ENCODE results near the gene BACE2.
"Not testable (repeated sequence)": the region's sequence is repeated elsewhere in the genome, so short reads cannot be mapped to it uniquely, and the experiment has no call there.

BACE2 gene

GRCh38 chr21:41313285-41314164 is 145.6 kb downstream of the BACE2 start:
- H3K4me3 ChIP-seq (ENCODE audit: low read depth, low read length); H3K9me3 ChIP-seq (ENCODE audit: control insufficient read depth, insufficient read depth, low read length); H3K9ac ChIP-seq (ENCODE audit: low read depth, low read length); H3K4me1 ChIP-seq (ENCODE audit: control insufficient read depth, insufficient read depth, low read length); H3K36me3 ChIP-seq (ENCODE audit: control insufficient read depth, insufficient read depth, low read length); H3K27ac ChIP-seq (ENCODE audit: low read depth, low read length): not testable (repeated sequence)
- peaks cover 29% of the 10 kb centered on the region for H3K27me3 ChIP-seq (ENCODE audit: control insufficient read depth, insufficient read depth, low read length)

GRCh38 chr21:41315726-41316125 is 147.8 kb downstream of the BACE2 start:
- Histone ChIP-seq H3K9ac (ENCODE audit: low read depth, low read length) (no peak overlapping the region), H3K27me3 (ENCODE audit: control insufficient read depth, insufficient read depth, low read length) (peaks cover 29% of the 10 kb centered on the region), H3K4me1 (ENCODE audit: control insufficient read depth, insufficient read depth, low read length) (peaks cover 4% of the 10 kb centered on the region; the same call in 1 of the 2 replicates), H3K9me3 (ENCODE audit: control insufficient read depth, insufficient read depth, low read length) (no peaks in the 10 kb centered on the region), H3K4me3 (ENCODE audit: low read depth, low read length) (no peak overlapping the region), H3K27ac (ENCODE audit: low read depth, low read length) (no peak overlapping the region), H3K36me3 (ENCODE audit: control insufficient read depth, insufficient read depth, low read length) (no peaks in the 10 kb centered on the region)

GRCh38 chr21:41316200-41317062 is 148.5 kb downstream of the BACE2 start, which contains the start of gene FAM3B:
TSS of gene FAM3B (plus strand) at chr21:41316801. CDS start at chr21:41316880, 79 bp downstream.
- H3K36me3 ChIP-seq (ENCODE audit: control insufficient read depth, insufficient read depth, low read length) = no peaks in the 10 kb centered on the region
- H3K27ac ChIP-seq (ENCODE audit: low read depth, low read length) = no peak within 1 kb of the TSS
- peak within 1 kb of the TSS; percentile 80 for H3K4me3 ChIP-seq (ENCODE audit: low read depth, low read length)
- peaks cover 4% of the 10 kb centered on the region; the same call in 1 of the 2 replicates for H3K4me1 ChIP-seq (ENCODE audit: control insufficient read depth, insufficient read depth, low read length)
- H3K9me3 ChIP-seq (ENCODE audit: control insufficient read depth, insufficient read depth, low read length) = no peaks in the 10 kb centered on the region
- H3K9ac ChIP-seq (ENCODE audit: low read depth, low read length) = peak within 1 kb of the TSS; percentile 42
- H3K27me3 ChIP-seq (ENCODE audit: control insufficient read depth, insufficient read depth, low read length) = peaks cover 29% of the 10 kb centered on the region

- H3K27ac ChIP-seq (ENCODE audit: low read depth, low read length) = no peak overlapping the region
- H3K4me1 ChIP-seq (ENCODE audit: control insufficient read depth, insufficient read depth, low read length) = peaks cover 4% of the 10 kb centered on the region; the same call in 1 of the 2 replicates
- no peaks in the 10 kb centered on the region for H3K9me3 ChIP-seq (ENCODE audit: control insufficient read depth, insufficient read depth, low read length)
- no peaks in the 10 kb centered on the region for H3K36me3 ChIP-seq (ENCODE audit: control insufficient read depth, insufficient read depth, low read length)
- peak overlapping the region; percentile 42 for H3K9ac ChIP-seq (ENCODE audit: low read depth, low read length)
- peak overlapping the region; percentile 80 for H3K4me3 ChIP-seq (ENCODE audit: low read depth, low read length)
- H3K27me3 ChIP-seq (ENCODE audit: control insufficient read depth, insufficient read depth, low read length) = peaks cover 29% of the 10 kb centered on the region
Observed at GRCh38 chr21:41317063-41317392, 149.1 kb downstream of the BACE2 start.

- Histone ChIP-seq H3K9ac (ENCODE audit: low read depth, low read length) (no peak overlapping the region), H3K4me1 (ENCODE audit: control insufficient read depth, insufficient read depth, low read length) (peaks cover 9% of the 10 kb centered on the region; the same call in 1 of the 2 replicates), H3K4me3 (ENCODE audit: low read depth, low read length) (peak overlapping the region; percentile 80), H3K36me3 (ENCODE audit: control insufficient read depth, insufficient read depth, low read length) (no peaks in the 10 kb centered on the region), H3K27me3 (ENCODE audit: control insufficient read depth, insufficient read depth, low read length) (peaks cover 29% of the 10 kb centered on the region), H3K9me3 (ENCODE audit: control insufficient read depth, insufficient read depth, low read length) (no peaks in the 10 kb centered on the region), H3K27ac (ENCODE audit: low read depth, low read length) (no peak overlapping the region)
Observed at GRCh38 chr21:41317458-41317857, 149.5 kb downstream of the BACE2 start.

- Histone ChIP-seq H3K4me1 (ENCODE audit: control insufficient read depth, insufficient read depth, low read length) (peaks cover 9% of the 10 kb centered on the region; the same call in 1 of the 2 replicates), H3K27ac (ENCODE audit: low read depth, low read length) (no peak overlapping the region), H3K36me3 (ENCODE audit: control insufficient read depth, insufficient read depth, low read length) (no peaks in the 10 kb centered on the region), H3K9me3 (ENCODE audit: control insufficient read depth, insufficient read depth, low read length) (no peaks in the 10 kb centered on the region), H3K4me3 (ENCODE audit: low read depth, low read length) (no peak overlapping the region), H3K27me3 (ENCODE audit: control insufficient read depth, insufficient read depth, low read length) (peaks cover 29% of the 10 kb centered on the region), H3K9ac (ENCODE audit: low read depth, low read length) (no peak overlapping the region)
Observed at GRCh38 chr21:41318218-41318617, 150.3 kb downstream of the BACE2 start.

GRCh38 chr21:41319273-41319672 is 151.3 kb downstream of the BACE2 start:
- Histone ChIP-seq H3K36me3 (ENCODE audit: control insufficient read depth, insufficient read depth, low read length) (no peaks in the 10 kb centered on the region), H3K27me3 (ENCODE audit: control insufficient read depth, insufficient read depth, low read length) (peaks cover 29% of the 10 kb centered on the region), H3K9me3 (ENCODE audit: control insufficient read depth, insufficient read depth, low read length) (no peaks in the 10 kb centered on the region), H3K4me3 (ENCODE audit: low read depth, low read length) (no peak overlapping the region), H3K27ac (ENCODE audit: low read depth, low read length) (no peak overlapping the region), H3K4me1 (ENCODE audit: control insufficient read depth, insufficient read depth, low read length) (peaks cover 9% of the 10 kb centered on the region; the same call in 1 of the 2 replicates), H3K9ac (ENCODE audit: low read depth, low read length) (no peak overlapping the region)

GRCh38 chr21:41321211-41321907 is 153.4 kb downstream of the BACE2 start:
- Histone ChIP-seq H3K36me3 (ENCODE audit: control insufficient read depth, insufficient read depth, low read length) (no peaks in the 10 kb centered on the region), H3K4me1 (ENCODE audit: control insufficient read depth, insufficient read depth, low read length) (peaks cover 9% of the 10 kb centered on the region; the same call in 1 of the 2 replicates), H3K9ac (ENCODE audit: low read depth, low read length) (no peak overlapping the region), H3K9me3 (ENCODE audit: control insufficient read depth, insufficient read depth, low read length) (no peaks in the 10 kb centered on the region), H3K27ac (ENCODE audit: low read depth, low read length) (no peak overlapping the region), H3K27me3 (ENCODE audit: control insufficient read depth, insufficient read depth, low read length) (peaks cover 13% of the 10 kb centered on the region), H3K4me3 (ENCODE audit: low read depth, low read length) (no peak overlapping the region)

GRCh38 chr21:41321908-41322495 is 154.0 kb downstream of the BACE2 start:
- H3K27ac ChIP-seq (ENCODE audit: low read depth, low read length) = no peak overlapping the region
- H3K9me3 ChIP-seq (ENCODE audit: control insufficient read depth, insufficient read depth, low read length) = no peaks in the 10 kb centered on the region
- H3K4me1 ChIP-seq (ENCODE audit: control insufficient read depth, insufficient read depth, low read length) = peaks cover 9% of the 10 kb centered on the region; the same call in 1 of the 2 replicates
- H3K36me3 ChIP-seq (ENCODE audit: control insufficient read depth, insufficient read depth, low read length) = no peaks in the 10 kb centered on the region
- H3K9ac ChIP-seq (ENCODE audit: low read depth, low read length) = no peak overlapping the region
- no peak overlapping the region for H3K4me3 ChIP-seq (ENCODE audit: low read depth, low read length)
- peaks cover 10% of the 10 kb centered on the region for H3K27me3 ChIP-seq (ENCODE audit: control insufficient read depth, insufficient read depth, low read length)
